Stimulated activated CD4-positive, alpha-beta T cell treated with anti-CD3 and anti-CD28 coated beads, TNF-alpha, amount 100 ng/mL, for 1 hour (primary cell): ENCODE measurements around the gene PPP1R13L.
"Not testable (repeated sequence)": the region's sequence is repeated elsewhere in the genome, so short reads cannot be mapped to it uniquely, and the experiment has no call there.

Experiments
- DNase-seq, 3 donors: peaks; one replicate each; pipeline ENCODE4 v3.0.0-alpha.2; 2020; ENCODE audit warnings: low read depth in 3 of 3, low spot score in 1 of 3

Gene PPP1R13L

DNA sequence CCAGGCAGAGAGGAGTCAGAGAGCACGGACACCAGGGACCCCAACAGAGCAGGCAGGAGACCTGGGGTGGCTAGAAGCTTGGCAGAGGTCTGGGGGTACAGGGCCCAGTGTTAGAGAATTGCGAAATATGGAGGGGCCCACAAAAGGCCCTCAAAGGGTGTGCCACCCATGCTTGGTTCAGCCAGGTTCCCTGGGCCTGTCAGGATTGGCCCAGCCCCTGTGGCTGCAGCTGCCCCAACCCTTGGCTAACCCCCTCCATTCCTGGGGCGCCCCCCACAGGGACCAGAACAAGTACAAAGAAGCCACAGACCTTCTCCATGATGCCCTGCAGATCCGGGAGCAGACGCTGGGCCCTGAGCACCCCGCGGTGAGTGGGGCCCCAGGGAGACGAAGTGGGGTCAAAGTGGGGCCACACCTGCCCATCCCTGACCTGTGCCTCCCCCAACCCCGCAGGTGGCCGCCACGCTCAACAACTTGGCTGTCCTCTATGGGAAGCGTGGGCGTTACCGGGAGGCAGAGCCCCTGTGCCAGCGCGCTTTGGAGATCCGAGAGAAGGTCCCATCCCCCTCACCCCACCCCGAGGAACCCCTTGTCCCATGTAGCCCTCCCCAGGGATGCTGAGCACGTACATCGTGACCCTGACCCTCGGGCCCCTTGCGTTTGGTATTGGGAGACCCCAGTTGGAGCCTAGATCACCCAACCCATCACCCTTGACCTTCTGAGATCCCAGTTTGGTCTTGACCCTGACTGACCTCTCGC is 56.3 kb downstream of the PPP1R13L start:
- no peak for DNase-seq

DNA sequence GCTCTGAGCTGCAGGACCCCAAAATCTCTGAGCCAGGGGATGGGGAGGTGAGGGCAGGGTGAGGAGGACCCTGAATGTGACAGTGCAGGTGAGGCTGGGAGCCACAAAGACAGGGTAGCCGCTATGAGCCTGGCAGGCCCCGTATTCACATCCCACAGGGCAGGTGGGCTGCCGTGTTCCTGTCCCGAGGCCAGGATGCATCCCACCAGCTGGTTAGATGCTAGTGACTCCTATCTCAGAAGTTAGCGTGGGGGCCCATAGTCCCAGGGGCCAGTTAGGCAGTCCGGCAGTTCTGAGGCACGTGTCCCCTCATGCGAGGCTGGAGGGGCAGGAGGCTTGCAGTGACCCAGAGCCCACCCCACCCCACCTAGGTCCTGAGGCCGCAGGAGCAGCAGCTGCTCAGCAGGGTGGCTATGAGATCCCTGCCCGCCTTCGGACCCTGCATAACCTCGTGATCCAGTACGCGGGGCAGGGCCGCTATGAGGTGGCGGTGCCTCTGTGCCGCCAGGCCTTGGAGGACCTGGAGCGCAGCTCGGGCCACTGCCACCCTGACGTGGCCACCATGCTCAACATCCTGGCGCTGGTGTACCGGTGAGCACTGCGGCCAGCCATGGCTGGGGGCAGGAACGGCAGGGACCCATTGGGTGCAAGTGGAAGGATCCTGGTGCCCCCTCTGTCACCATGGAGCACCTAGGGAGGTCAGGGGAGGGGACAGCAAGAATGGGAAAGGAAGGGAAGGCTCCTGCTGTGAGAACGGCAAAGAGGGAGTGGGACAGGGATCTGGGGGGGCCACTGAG is 57.1 kb downstream of the PPP1R13L start:
- no peak for DNase-seq

DNA sequence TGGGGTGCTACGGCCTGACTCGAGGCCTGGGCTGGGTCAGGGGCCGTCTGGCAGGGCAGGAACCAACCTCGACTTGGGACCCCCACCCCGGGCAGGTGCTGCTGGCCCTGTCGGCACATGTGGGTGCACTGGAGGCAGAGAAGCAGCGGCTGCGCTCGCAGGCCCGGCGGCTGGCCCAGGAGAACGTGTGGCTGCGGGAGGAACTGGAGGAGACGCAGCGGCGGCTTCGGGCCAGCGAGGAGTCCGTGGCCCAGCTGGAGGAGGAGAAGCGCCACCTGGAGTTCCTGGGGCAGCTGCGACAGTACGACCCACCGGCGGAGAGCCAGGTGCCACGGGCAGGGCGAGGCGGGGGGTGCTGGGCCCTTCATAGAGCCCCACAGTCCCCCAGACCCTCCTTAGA is 58.4 kb downstream of the PPP1R13L start:
- DNase-seq: no peak

DNA sequence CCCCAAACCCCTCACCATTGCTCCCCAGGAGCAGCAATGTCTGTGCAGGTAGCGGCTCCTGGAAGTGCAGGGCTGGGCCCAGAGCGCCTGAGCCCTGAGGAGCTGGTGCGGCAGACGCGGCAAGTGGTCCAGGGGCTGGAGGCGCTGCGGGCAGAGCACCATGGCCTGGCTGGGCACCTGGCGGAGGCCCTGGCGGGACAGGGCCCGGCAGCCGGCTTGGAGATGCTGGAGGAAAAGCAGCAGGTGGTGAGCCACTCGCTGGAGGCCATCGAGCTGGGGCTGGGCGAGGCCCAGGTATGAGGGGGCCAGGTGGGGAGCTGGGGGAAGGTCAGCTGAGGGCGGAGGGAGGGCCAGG is 59.4 kb downstream of the PPP1R13L start:
- no peak for DNase-seq

DNA sequence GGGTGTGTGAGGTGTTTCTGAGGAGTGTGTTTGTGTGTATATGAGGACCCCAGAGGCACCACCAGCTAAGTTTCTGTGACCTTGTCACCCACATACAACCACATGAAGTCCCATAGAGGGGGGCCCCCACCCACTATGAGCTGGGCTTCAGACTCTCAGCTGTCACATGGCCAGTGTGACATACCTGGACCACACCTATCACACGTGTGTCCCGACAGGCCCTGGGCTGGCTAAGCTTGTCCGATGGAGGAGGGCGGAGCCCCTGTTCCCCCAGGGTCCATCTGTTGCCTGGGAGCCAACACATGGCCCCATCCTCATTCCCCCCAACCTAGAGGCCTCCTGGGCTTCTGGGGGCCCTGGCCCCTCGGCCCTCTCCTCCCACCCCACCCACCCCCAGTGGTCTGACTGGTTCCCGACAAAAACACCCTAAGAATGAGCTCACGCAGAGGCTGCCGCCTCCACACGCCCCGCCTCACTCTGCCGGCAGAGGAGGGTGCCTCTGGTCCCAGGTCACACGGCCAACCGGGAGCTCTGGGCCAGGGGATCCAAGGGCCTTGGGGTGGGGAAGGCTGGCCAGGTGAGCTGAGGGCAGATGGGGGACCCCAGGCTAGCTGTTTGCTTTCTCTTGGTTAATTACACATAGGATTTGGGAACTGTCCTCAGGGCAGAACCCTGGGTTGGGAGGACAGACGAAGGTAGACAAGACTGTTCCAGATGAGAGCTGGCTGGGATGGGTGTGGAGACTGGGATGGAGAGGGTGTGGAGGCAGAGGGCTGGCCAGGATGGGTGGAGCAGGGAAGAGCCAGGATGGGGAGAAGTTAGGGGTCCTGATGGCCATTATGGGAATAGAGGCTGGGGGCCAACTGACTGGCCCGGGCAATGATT is 60.0 kb downstream of the PPP1R13L start:
- DNase-seq: no peak

DNA sequence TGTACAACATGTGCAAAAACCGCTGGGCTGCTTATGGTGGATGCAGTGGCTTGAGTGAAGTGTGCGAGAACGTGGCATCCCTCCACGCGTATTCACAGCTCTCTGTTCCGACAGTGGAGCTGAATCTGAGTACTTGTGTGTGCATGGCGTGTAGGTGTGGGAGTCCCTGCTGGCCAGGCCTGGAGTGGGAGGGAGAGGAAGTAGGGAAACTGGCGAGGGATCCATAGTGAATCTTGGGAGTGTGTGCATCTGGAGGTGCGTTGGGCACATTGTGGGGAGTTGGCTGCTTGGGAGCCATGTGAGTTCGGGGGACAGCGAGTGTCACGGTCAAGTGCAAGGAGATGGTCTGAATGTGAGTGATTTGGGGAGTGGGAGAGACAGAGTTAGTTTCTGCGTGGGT is 62.0 kb downstream of the PPP1R13L start:
- DNase-seq: no peak

DNA sequence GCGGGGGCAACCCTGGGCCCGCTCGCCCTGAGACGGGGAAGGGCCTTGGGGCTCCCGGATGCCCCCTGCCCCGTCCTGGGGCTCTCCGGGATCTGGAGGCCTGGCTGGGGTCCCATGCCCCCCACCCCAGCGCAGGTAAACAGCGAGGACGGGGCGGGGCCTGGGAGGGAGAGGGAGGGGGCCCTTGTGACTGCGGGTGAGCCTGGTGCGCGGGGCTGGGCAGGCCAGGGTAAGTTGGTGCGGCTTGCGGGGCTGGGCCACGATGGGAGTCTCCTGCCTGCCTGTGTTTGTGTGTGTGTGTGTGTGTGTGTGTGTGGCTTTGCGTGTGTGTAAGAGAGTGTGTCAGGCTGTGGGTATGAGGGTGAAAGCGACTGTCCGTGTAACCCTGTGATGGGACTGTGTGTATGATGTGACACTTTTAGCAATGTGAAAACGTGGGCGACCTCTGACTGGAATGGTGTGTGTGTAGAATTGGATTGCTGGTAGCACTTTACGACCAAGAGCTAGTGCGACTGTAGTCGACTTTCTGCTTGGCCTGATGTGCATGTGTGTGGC is 63.9 kb downstream of the PPP1R13L start:
- no peak for DNase-seq

DNA sequence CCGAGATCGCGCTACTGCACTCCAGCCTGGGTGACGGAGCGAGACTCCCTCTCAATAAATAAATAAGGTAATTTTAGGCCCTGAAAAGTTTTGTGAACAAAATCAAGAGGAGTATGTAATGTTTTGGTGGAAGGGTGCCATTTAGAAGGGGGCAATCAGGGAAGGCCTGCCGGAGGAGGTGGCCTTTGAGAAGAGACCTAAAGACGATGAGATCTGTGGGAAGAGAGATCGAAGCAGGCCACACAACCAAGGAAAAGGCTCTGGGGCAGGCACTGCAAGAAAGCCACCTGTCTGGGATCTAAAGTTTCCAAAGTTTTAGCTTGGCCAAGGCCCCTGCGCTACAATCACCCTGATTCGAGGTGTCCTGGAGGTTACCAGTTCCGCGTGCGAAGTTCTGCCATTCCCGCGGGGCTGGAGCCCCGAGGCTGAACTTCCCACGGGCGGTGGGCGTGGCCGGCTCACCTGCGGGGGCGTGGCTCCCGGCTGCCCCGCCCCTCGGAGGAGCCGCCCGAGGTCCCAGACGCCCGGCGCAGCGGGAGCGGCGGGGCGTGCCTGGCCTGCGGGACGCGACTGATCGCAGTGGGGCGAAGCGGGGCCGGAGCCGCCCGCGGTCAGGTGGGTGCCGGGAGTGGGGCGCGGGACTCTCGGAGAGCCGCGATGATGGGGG is 64.5 kb downstream of the PPP1R13L start, which contains the start of gene KLC3:
TSS of gene KLC3 (plus strand) at position 519 of the 667 bp plus-strand sequence. CDS start 4,792 bp downstream, outside the sequence.
- peak in 1 of 3 donors; percentile 29 for DNase-seq

DNA sequence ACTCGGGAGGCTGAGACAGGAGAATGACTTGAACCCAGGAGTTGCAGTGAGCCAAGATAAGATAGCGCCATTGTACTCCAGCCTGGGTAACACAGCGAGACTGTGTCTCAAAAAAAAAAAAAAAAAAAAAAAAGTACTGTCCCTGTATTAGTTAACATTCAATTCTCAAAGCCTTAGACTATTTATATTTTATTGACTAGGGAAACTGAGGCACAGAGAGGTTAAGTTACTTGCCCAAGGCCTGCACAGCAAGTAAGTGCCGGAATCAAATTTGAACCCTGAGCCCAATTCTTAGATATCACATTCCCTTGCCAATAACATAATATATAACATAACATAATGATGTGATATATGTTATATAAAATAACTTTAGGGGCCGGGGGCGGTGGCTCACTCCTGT is 65.2 kb downstream of the PPP1R13L start:
- no peak for DNase-seq

DNA sequence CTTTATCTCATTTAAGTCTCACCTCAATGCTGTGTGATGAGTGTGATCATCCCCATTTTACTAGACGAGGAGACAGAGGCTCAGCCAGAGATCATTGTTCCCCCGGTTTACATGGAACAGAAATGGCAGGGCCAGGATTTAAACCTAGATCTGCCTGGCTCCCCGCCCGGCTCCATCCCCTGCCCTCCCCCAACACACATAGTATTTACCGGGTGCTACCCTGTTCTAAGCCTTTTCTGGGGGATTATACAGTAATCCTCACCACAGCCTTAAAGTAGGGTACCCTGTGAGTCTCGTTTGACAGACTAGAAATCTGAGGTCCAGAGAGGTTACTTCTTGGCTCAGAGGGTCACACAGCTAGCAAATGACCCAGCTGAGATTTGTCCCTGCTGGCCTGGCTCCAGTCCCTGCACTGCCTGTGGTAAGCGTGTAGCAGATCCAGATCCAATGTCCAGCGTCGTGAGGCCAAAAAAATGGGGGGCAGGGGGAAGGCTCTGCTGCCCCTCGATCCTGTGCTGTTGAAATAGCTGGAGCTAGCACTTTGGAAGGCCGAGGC is 68.1 kb downstream of the PPP1R13L start:
- DNase-seq: no peak

DNA sequence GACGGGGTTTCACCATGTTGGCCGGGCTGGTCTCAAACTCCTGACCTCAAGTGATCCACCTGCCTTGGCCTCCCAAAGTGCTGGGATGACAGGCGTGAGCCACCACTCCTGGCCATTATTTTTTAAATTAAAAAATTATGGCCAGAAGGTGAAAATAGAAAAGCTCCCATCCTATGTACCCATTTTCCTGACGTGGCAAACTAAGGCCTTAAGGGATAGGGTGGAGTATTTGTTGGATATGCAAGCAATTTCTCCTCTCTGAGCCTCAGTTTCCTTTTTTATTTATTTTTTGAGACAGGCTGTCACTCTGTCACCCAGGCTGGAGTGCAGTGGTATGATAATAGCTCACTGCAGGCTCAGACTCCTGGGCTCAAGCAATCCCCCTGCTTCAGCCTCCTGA is 70.0 kb downstream of the PPP1R13L start:
- DNase-seq: not testable (repeated sequence)

DNA sequence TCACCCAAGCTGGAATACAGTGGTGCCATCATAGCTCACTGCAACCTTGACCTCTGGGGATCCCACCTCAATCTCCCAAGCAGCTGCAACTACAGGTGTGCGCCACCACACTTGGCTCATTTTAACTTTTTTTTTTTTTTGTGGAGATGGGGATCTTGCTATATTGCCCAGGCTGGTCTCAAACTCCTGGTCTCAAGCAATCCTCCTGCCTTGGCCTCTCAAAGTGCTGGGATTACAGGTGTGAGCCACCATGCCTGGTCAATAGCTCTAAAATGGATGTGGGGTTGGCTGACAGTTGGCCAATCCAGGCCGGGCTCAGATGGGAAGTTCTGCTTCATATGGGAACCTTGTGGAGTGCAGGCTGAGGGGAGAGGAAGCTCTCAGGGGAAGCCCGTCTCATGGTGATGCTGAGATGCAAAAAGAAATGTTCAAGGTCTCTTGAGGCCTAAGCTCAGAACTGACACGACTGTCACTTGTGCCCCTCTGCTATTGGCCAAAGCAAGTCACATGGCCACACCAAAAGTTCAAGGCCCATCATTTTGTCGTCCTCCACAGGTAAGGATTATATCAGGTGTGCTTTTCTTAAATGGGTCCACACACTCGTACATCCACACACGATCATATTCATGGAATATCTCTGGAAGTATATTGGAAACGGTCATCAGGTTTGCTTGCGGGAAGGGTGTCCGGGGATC is 71.1 kb downstream of the PPP1R13L start:
- no peak for DNase-seq

DNA sequence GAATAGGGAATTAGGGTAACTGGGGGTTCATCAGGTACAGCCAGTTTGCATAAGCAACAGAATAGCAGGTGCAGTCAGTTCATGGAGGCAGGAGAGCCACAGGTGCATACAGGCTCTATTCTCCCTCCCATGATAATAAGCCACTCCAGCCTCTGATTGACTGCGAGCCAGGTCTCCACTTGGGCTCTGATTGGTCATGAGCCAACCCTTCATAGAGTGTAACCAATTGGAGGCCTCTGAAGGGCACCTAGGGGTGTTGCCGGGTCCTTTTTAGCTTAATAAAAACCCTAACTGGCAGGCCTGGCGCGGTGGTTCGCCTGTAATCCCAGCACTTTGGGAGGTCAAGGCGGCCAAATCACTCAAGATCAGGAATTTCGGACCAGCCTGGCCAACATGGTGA is 73.5 kb downstream of the PPP1R13L start:
- no peak for DNase-seq
